Stimulated activated CD4-positive, alpha-beta T cell treated with anti-CD3 and anti-CD28 coated beads, Interleukin-15, amount 100 ng/mL, for 1 hour (primary cell): Measurements from ENCODE around the gene GORASP1.
"Not testable (repeated sequence)": the region's sequence is repeated elsewhere in the genome, so short reads cannot be mapped to it uniquely, and the experiment has no call there.

Experiments
- DNase-seq, 2 donors: peaks; one replicate each; pipeline ENCODE4 v3.0.0-alpha.2; 2020; ENCODE audit warnings: low read depth in 1 of 2, low spot score in 1 of 2

GORASP1 gene

DNA sequence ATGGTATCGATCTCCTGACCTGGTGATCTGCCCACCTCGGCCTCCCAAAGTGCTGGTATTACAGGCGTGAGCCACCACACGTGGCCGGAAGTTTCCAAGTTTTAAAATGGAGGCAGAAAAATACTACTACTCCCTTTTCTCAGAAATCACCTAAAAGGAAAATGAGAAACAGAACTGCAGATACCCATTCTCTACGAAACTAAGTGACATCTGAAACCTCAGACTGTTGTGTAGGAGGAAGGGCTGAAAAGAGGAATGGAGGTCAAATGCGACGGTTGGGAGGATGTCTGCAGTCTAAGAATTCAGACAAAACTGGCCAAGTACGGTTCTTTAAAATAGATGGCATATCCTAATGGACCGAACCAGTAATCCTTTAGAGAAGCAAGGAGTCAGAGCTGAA lies 31.5 kb downstream of the GORASP1 start:
- DNase-seq: no peak

DNA sequence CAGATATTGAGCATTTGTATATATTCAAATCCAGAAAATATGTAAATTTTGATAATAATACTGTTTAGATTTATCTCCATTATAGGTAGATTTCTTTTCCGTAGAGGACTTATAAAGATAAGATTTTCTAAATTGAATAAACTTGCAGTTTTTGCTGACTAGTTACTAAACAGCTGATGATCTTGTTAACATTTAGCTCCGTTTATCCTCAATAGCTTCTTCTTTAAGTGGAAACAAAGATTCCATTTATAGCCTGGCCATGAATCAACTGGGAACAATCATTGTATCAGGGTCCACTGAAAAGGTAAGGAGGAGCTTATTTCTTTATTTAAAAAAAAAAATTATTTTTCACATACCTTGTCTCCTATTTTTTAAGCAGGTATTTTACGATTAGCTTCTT lies 38.9 kb downstream of the GORASP1 start:
- no peak for DNase-seq

DNA sequence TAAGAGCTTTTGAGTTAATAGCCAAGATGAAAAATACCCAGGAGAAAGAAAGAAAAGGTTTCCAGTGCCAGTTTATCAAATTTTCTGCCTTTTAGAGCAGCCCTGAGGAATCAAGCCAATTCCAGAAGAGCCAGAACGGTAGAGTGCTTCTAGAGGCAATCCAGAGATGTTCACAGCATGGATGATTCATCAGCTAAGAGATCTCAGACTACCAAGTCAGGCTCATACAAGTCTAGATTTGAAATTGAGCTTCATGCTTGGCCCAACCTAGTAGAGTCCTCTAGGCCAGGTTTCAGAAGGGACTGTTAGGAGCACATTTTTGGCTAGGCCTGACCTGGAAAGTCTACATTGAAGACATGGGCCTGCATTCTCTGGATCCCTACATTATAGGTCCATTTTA lies 40.1 kb downstream of the GORASP1 start:
- no peak for DNase-seq

DNA sequence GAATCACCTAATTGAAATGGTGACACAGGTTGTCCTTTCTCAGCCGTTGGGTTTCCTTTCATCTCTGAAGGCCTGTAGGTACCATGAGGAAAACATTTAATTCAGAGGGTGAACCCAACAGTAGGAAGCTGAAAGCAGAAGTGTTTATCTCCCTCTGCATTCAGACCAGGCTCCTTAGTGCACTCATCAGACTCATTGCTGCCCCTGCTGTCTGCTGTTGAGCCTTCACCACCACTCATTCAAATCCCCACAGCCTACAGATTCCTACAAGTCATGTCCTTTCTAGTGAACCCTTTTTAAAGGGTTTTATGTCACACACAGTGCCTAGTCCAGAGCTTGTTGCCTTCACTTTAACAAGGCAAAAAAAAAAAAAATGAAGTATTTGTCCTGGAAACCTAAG lies 42.2 kb downstream of the GORASP1 start:
- no peak for DNase-seq

DNA sequence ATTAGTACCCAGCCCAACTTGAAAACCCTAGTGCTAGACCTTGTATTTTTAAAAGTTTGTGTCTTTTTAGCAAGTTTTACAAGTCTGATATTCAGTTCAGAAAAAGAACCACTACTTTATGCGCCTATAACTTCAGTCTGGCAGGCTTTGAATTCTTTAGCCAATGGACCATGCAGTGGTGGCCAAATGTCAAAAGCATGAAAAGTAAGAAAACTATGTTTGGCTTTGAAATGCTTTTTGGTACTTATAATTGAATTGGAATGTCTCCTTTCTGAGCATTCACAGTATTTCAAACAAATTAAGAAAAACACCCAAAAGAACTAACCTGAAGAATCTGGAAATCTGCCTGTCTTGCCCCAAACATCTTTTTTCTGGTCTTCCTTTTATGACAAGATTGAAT lies 42.8 kb downstream of the GORASP1 start:
- no peak for DNase-seq

DNA sequence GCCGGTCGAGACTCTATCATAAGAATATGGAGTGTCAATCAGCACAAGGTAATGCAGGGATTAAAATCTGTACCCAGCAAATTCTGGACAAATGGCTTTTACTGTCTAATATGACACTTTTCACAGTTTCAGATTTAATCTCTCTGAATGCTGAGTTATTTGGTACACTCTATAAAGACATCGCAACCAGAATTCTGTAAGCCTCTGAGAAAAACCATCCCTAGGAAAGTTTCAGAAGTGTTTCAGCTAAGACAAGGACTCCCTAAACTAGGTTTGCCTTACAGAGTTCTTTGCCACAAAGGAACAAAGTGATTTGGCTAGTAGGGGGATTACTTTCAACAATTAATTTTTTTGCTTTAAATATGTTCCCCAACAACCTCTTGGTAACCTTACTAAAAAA lies 44.3 kb downstream of the GORASP1 start:
- no peak for DNase-seq

DNA sequence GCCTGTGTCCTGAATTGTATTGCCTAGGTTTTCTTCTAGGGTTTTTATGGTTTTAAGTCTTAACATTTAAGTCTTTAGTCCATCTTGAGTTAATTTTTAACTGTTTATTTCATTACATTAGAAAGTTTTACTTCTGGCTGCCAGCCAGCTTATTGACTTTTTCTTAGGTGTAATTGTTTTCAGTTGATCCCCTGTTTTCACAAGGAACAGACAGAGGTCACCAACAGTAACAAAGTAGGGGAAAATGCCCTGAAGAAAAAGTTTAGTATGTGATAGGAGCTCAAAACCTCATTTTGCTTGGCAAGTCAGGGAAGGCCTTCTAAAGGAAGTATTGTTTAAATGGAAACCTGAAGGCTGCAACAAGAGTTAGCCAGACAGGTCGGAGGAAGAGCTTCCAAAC lies 45.2 kb downstream of the GORASP1 start:
- DNase-seq: no peak

DNA sequence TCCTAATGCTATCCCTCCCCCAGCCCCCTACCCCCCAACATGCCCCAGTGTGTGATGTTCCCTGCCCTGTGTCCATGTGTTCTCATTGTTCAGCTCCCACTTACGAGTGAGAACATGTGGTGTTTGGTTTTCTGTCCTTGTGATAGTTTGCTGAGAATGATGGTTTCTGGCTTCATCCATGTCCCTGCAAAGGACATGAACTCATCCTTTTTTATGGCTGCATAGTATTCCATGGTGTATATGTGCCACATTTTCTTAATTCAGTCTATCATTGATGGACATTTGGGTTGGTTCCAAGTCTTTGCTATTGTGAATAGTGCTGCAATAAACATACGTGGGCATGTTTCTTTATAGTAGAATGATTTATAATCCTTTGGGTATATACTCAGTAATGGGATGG lies 46.2 kb downstream of the GORASP1 start:
- DNase-seq: not testable (repeated sequence)

DNA sequence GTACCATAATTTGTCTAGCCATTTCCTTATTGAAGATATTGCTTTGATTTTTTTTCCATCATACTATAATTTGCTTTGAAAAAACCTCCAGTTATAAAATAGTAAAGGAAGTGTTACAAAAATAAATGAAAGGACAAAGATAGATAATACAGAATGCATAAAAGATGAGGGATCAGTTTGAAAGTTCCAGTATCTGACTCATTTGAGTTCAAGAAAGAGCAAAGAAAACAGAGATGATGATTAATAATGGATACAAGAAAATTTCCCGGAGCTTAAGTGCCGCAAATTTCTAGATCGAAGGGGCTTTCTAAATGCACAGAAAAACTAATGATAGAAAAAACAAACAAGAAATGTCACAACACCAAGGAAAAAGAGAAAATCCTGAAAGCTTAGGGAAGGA lies 51.3 kb downstream of the GORASP1 start:
- DNase-seq: no peak

DNA sequence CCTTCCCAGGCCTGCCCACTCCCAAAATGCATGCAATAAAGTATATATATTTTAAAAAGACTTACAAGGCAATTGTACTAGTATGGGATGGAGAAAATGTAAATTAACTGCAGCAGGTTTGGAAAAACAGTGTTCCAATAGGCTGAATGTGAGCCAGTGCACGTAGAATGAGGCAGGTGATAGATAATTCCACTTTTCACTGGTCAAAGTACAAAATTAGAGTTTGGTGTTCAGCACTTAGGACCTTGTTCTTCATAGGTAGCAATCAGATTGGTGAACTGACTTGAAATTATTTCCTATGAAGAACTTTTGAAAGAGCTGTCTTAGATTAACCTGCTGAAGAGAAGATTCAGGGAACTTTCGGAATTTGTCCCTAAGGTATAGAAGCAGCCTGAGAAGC lies 53.7 kb downstream of the GORASP1 start:
- DNase-seq: no peak

DNA sequence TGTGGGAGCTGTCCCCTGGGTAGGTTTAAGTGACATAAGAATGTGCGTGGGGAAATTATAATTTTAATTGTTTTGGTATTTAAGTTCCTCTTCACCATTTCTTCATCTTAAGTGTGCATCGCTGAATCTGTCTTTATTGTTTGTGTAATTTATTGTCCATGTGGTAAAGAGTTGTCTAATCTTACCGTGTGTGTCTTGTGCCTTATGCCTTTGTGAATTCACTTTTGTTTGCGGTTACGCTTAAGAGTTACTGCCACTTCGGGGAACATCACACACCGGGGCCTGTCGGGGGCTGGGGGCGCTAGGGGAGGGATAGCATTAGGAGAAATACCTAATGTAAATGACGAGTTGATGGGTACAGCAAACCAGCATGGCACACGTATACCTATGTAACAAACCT lies 54.8 kb downstream of the GORASP1 start:
- DNase-seq: no peak

DNA sequence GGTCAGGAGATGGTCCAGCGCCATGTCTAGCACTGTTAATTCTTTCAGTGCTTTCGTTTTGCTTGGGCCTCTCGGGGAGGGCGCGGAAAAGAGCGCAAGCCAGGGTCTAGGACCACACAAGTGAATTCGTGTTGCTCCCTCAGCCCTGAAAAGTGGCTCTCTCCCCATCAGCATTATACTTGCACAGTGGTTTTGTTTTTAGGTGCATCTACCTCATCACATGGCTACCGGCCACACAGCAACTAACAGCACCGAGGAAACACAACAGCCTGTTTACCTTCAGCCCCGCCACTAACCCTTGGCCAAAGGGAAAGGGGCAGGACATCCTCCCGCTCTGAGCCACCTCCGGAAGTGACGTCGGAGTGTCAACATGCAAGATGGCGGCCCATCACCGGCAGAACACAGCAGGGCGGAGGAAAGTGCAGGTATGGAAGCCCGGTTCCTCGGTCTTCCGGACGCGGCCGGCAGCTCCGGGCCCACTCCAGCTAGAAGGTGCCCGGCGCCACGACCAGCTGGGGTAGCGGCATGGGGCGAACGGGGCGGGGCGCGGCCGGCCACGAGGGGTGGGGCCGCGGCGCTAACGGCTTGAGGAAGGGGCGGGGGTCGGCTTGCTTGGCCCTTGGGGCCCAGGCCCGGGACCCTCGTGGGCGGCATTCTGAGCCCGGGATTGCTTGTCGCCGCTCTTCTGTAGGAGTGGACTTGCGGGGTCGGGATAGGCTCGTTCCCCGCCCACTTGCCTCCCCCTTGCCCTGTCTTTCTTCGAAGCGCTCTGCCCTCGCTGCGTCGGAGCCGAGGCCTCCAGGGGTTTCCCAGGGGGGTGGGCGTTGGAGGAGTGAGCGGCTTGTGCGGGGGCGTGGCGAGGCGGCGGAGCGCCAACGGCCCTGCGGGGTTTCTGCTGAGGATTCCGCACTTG lies 55.5 kb downstream of the GORASP1 start, which contains the start of the genes SCN11A and WDR48:
Gene SCN11A (minus strand): TSS at position 296 of the 913 bp plus-strand sequence. CDS start 101,582 bp downstream, outside the sequence.
Gene WDR48 (plus strand): TSS at position 368 of the 913 bp plus-strand sequence. CDS start 10 bp downstream, at position 378.
- peak; percentile 69 to 76 for DNase-seq

DNA sequence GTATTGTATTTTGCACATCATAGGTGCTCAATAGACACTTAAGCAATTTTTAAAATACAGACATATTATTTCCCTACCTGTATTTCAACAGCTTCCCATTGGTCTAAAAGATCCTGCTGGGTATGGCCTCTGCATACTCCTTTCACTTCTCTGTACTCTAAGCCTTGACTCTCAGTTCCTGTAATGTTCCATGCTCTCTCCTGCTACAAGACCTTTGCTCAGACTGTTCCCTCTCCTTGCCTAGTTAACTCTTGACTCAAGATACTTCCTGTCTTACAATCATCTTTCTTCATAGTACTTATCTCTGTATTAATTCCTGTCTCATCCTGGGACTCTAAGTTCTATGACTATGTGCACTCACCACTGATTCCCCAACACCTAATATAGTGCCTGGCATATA lies 57.4 kb downstream of the GORASP1 start:
- no peak for DNase-seq
